Stomach (tissue), 4 donors: ENCODE data around the gene ZNF469.

ENCODE experiments used
- CTCF ChIP-seq, 7 experiments: fragments of 450-650 bp in 4 of 7; fragments of 200-600 bp in 3 of 7; sonication (generic) in 3 of 7; IDR thresholded peaks; one replicate each; pipeline ENCODE4 v1.5.1; 2016 to 2019; ENCODE audit warnings: antibody characterized with exemption in 7 of 7, control low read depth in 2 of 7, mild to moderate bottlenecking in 1 of 7
- EP300 ChIP-seq: sonication (generic); formaldehyde crosslinking; IDR thresholded peaks from one replicate; pipeline ENCODE4 v1.6.1; 2017; ENCODE audit warnings: antibody characterized with exemption
- POLR2A ChIP-seq, 4 donors: fragments of 450-650 bp; IDR thresholded peaks; one replicate each; pipeline ENCODE4 v1.6.1; 2016; ENCODE audit warnings: antibody characterized with exemption in 4 of 4, control low read depth in 2 of 4, mild to moderate bottlenecking in 1 of 4, moderate library complexity in 1 of 4

- TF ChIP-seq CTCF (IDR thresholded peaks at IDR 0.05) (no peak), POLR2A (IDR thresholded peaks at IDR 0.05) (no peak), EP300 (no peak)
These were observed 44.6 kb upstream of the ZNF469 start for GRCh38 chr16:88338111-88338510.
